ENCODE measurements around the gene RPSA. TPM values are rescaled to one million over a fixed set of nuclear protein-coding genes. Genes with fewer than 3 reads are reported as not detected.
"Not testable (repeated sequence)": the region's sequence is repeated elsewhere in the genome, so short reads cannot be mapped to it uniquely, and the experiment has no call there.

Gene RPSA
- total RNA-seq, 1 experiment from 2014 or later = 994 TPM

DNA sequence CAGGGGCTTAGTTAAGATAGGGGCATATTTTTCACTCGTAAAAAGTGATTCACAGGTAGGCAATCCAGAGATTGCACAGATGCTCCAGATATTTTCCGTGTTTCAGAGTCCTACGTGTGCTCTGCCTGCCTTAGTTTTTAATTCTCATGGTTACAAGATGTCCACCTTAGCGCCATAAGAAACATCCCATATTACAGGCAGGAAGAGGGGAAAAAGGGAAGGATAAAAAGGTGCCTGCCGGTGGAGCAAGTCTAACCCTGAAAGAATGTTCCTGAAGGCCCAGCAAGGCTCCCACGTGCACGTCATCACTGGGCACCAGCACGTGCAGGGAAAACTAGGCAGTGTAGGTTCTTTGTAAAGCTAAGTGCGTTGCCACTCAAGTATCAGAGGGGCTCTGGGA lies 50.8 kb downstream of the RPSA start:
- TF ChIP-seq, protein P1, sequence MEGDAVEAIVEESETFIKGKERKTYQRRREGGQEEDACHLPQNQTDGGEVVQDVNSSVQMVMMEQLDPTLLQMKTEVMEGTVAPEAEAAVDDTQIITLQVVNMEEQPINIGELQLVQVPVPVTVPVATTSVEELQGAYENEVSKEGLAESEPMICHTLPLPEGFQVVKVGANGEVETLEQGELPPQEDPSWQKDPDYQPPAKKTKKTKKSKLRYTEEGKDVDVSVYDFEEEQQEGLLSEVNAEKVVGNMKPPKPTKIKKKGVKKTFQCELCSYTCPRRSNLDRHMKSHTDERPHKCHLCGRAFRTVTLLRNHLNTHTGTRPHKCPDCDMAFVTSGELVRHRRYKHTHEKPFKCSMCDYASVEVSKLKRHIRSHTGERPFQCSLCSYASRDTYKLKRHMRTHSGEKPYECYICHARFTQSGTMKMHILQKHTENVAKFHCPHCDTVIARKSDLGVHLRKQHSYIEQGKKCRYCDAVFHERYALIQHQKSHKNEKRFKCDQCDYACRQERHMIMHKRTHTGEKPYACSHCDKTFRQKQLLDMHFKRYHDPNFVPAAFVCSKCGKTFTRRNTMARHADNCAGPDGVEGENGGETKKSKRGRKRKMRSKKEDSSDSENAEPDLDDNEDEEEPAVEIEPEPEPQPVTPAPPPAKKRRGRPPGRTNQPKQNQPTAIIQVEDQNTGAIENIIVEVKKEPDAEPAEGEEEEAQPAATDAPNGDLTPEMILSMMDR (conservative IDR thresholded peaks at IDR 0.05; ENCODE audit: low read depth, low read length) = no peak
- TF ChIP-seq EZH2 (IDR thresholded peaks at IDR 0.05; ENCODE audit: borderline replicate concordance, low read depth, low read length, poor library complexity, severe bottlenecking) = no peak
- POLR2A ChIA-PET (ENCODE audit: low non-redundant PET) = no interaction called here
- BruUV-seq (replicated peaks) = no TSS peak
- Histone ChIP-seq H3K9me3 (ENCODE audit: low read depth, low read length, poor library complexity, severe bottlenecking) (no peaks in the 10 kb centered on the region), H3K36me3 (ENCODE audit: insufficient read depth, low read length, poor library complexity, severe bottlenecking) (no peaks in the 10 kb centered on the region), H3K27me3 (replicated peaks; ENCODE audit: insufficient read depth, low read depth, low read length, poor library complexity) (no peaks in the 10 kb centered on the region), H3K27ac (ENCODE audit: low read depth, low read length, poor library complexity, severe bottlenecking) (no peak overlapping the region), H3K4me3 (ENCODE audit: low read depth, low read length, poor library complexity, severe bottlenecking) (no peak overlapping the region), H3K4me1 (ENCODE audit: insufficient read depth, low read length, poor library complexity, severe bottlenecking) (no peaks in the 10 kb centered on the region)
- no peak for DNase-seq (ENCODE audit: low spot score)
- intact Hi-C loops (cut with micrococcal nuclease; ENCODE audit: unreplicated experiment) = no loop called here
- CTCF ChIA-PET = no interaction called here

DNA sequence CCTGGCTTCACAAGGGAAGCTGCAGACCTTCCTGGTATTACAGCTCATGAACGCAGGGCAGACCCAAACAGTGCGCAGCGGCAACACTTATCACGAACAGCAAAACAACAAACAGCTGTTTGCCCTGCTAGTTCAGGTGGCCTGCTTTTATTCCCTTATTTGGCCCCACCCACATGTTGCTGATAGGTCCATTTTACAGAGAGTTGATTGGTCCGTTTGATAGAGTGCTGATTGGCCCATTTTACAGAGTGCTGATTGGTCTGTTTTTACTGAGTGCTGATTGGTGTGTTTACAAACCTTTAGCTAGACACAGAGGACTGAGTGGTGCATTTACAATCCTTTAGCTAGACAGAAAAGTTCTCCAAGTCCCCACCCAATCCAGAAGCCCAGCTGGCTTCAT lies 52.1 kb downstream of the RPSA start:
- CTCF ChIA-PET; H3K27ac ChIP-seq (ENCODE audit: low read depth, low read length, poor library complexity, severe bottlenecking); H3K36me3 ChIP-seq (ENCODE audit: insufficient read depth, low read length, poor library complexity, severe bottlenecking); H3K9me3 ChIP-seq (ENCODE audit: low read depth, low read length, poor library complexity, severe bottlenecking); BruUV-seq (replicated peaks); H3K4me3 ChIP-seq (ENCODE audit: low read depth, low read length, poor library complexity, severe bottlenecking); H3K4me1 ChIP-seq (ENCODE audit: insufficient read depth, low read length, poor library complexity, severe bottlenecking); POLR2A ChIA-PET (ENCODE audit: low non-redundant PET); DNase-seq (ENCODE audit: low spot score); intact Hi-C loops (cut with micrococcal nuclease; ENCODE audit: unreplicated experiment); H3K27me3 ChIP-seq (replicated peaks; ENCODE audit: insufficient read depth, low read depth, low read length, poor library complexity): not testable (repeated sequence)

DNA sequence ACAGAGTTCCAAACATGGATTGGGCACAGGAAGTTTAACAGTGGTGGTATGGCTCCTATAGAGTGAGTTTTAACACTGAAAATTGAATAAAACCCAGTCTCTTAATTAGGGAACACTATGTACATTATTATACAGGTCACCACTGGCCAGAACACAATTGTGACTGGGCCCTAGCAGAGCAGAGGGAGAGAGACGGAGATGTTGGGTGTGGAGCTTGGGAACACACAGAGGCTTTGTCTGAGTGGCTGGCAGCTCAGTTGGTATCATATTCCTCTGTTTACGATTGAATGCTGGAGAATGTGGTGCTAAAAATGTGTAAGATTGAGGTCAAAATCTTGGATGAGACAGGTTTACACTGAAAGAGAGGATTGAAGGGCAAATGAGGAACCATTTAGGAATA lies 54.2 kb downstream of the RPSA start:
- Histone ChIP-seq H3K36me3 (ENCODE audit: insufficient read depth, low read length, poor library complexity, severe bottlenecking) (no peaks in the 10 kb centered on the region), H3K4me1 (ENCODE audit: insufficient read depth, low read length, poor library complexity, severe bottlenecking) (no peaks in the 10 kb centered on the region), H3K27ac (ENCODE audit: low read depth, low read length, poor library complexity, severe bottlenecking) (no peak overlapping the region), H3K4me3 (ENCODE audit: low read depth, low read length, poor library complexity, severe bottlenecking) (no peak overlapping the region), H3K27me3 (replicated peaks; ENCODE audit: insufficient read depth, low read depth, low read length, poor library complexity) (no peaks in the 10 kb centered on the region), H3K9me3 (ENCODE audit: low read depth, low read length, poor library complexity, severe bottlenecking) (no peaks in the 10 kb centered on the region)
- ChIA-PET CTCF (no interaction called here), POLR2A (ENCODE audit: low non-redundant PET) (no interaction called here)
- no peak for DNase-seq (ENCODE audit: low spot score)
- no peak for TF ChIP-seq EZH2 (IDR thresholded peaks at IDR 0.05; ENCODE audit: borderline replicate concordance, low read depth, low read length, poor library complexity, severe bottlenecking)
- TF ChIP-seq, protein P1 (conservative IDR thresholded peaks at IDR 0.05; ENCODE audit: low read depth, low read length) = no peak
- intact Hi-C loops (cut with micrococcal nuclease; ENCODE audit: unreplicated experiment) = no loop called here
- BruUV-seq (replicated peaks) = no TSS peak

Other genes with a start within 250 kb of the RPSA start
- gene XIRP1, start 214.1 kb upstream of the RPSA start, total RNA-seq (2021) = not detected in 2 replicates
- gene CX3CR1, start 126.7 kb upstream of the RPSA start, total RNA-seq (2021) = not detected in 2 replicates
- gene CCR8, start 77.0 kb upstream of the RPSA start, total RNA-seq (2021) = not detected in 2 replicates
- gene SLC25A38, start 23.4 kb upstream of the RPSA start, total RNA-seq (2021) = 13.7 and 15.6 TPM in 2 replicates
- 0.19 and 0.22 TPM in 2 replicates for gene MOBP, start 61.0 kb downstream of the RPSA start, total RNA-seq (2021)

Data from A673 (cell line).